H1 (cell line): Measurements from ENCODE around the gene KCP. TPM values are rescaled to one million over a fixed set of nuclear protein-coding genes. Genes with fewer than 3 reads are reported as not detected.

Experiments
- CHD7 ChIP-seq: fragments of 300-600 bp; sonication (generic); IDR thresholded peaks from 2 replicates; pipeline ENCODE4 v1.7.1; 2012; ENCODE audit warnings: low read length, moderate library complexity, mild to moderate bottlenecking, inconsistent platforms; ENCODE audit not compliant: insufficient replicate concordance
- TEAD4 ChIP-seq: IDR thresholded peaks from 2 replicates; pipeline ENCODE4 v1.6.1; 2012; ENCODE audit warnings: low read depth, low read length, inconsistent platforms, mixed read lengths
- polyA plus RNA-seq, 7 experiments: library from polyadenylated mRNA; depleted of rRNA in 3 of 7; stranded (reverse) in 5 of 7; unstranded in 2 of 7; fragments of >200 nt in 5 of 7; fragments of 200-250 nt in 2 of 7; gene quantifications; 1 replicate in 5 of 7; 2 replicates in 1 of 7; 4 replicates in 1 of 7; pipeline versions ENCODE4 v1.2.1 to v1.2.3, GENCODE V29; 2011 to 2013; ENCODE audit warnings: missing spikeins in 2 of 7, mixed read lengths in 2 of 7
- total RNA-seq: library from RNA; stranded (reverse); fragmentation: NEBNext Ultra II Directional; extraction: Animal tissue kit (Norgen Biotek cat#: 25700); gene quantifications from 2 replicates; pipeline ENCODE4 v1.2.1, GENCODE V29; 2021

The KCP gene
- total and polyA plus RNA-seq, 2 of the 8 experiments (the other 6 are each of a cell fraction or from before 2014, with no cell fraction given), result 1.3 to 2.0 TPM

GRCh38 chr7:128839751-128840177 lies 70.7 kb downstream of the KCP start (continued):
- TF ChIP-seq CHD7 (no peak), TEAD4 (no peak)
